Left ventricle myocardium inferior (tissue), 1 donor: Measurements from ENCODE around the gene ARHGAP9. TPM values are rescaled to one million over a fixed set of nuclear protein-coding genes. Genes with fewer than 3 reads are reported as not detected.

Experiments
- DNase-seq: peaks from one replicate; pipeline ENCODE4 v3.0.0-alpha.2; 2020
- H3K27ac ChIP-seq: fragments of 200-600 bp; replicated peaks from 2 replicates; pipeline ENCODE4 v1.8.0; 2021
- H3K27me3 ChIP-seq: fragments of 200-600 bp; 2 replicates; pipeline ENCODE4 v1.8.0; 2021; ENCODE audit warnings: low read depth
- H3K36me3 ChIP-seq: fragments of 200-600 bp; 2 replicates; pipeline ENCODE4 v1.8.0; 2021
- H3K4me1 ChIP-seq: fragments of 200-600 bp; 2 replicates; pipeline ENCODE4 v1.8.0; 2021
- H3K4me3 ChIP-seq: fragments of 200-600 bp; 2 replicates; pipeline ENCODE4 v1.8.0; 2021; ENCODE audit warnings: mild to moderate bottlenecking, moderate library complexity
- H3K9me3 ChIP-seq: fragments of 200-600 bp; replicated peaks from 2 replicates; pipeline ENCODE4 v1.8.0; 2021
- intact Hi-C: fragments of 100-400 bp; cut with micrococcal nuclease; formaldehyde crosslinking; loops from one replicate; pipeline ENCODE4 v1.11.0; 2022
- total RNA-seq: library from RNA; stranded (reverse); fragmentation: NEBNext Ultra II Directional; extraction: Animal tissue kit (Norgen Biotek cat#: 25700); gene quantifications from one replicate; pipeline ENCODE4 v1.2.1, GENCODE V29; 2021
- TF ChIP-seq, protein P1 (sequence below): fragments of 200-600 bp; IDR thresholded peaks from 2 replicates; pipeline ENCODE4 v1.8.0; 2021; ENCODE audit warnings: antibody characterized with exemption, mild to moderate bottlenecking, borderline replicate concordance
- donor health status: DM: no; HTN: yes; CAD: no; lungs with severe emphysema.

Gene ARHGAP9
- total RNA-seq, 1 donor from 2014 or later, result 4.2 TPM

DNA sequence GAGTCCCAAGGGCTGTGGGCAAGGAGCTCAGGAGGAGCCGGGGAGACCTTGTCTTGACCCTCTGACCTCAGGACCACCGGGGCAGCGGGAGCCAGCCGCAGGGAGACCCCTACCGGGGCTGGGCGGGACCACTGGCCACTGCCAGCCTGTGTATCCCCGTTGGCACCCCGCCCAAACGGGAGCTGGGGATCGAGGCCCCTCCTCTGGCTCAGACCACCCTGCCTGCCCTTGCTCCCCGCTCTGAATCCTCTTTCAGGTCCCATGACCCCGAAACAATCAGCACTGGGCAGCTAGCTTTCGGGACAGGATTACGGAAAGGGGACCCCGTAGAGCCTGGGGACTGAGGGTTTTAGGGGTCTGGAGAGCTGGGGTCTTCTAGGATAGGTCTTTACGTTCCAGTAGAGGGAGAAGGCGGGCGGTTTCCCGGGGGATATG lies 18.8 kb downstream of the ARHGAP9 start:
- no peak for DNase-seq
- no peaks in the 10 kb centered on the region for H3K36me3 ChIP-seq
- intact Hi-C loops, result no loop called here
- H3K27ac ChIP-seq, result peak overlapping the region; percentile 18
- peaks cover 26% of the 10 kb centered on the region for H3K27me3 ChIP-seq
- H3K9me3 ChIP-seq, result no peaks in the 10 kb centered on the region
- TF ChIP-seq, protein P1, sequence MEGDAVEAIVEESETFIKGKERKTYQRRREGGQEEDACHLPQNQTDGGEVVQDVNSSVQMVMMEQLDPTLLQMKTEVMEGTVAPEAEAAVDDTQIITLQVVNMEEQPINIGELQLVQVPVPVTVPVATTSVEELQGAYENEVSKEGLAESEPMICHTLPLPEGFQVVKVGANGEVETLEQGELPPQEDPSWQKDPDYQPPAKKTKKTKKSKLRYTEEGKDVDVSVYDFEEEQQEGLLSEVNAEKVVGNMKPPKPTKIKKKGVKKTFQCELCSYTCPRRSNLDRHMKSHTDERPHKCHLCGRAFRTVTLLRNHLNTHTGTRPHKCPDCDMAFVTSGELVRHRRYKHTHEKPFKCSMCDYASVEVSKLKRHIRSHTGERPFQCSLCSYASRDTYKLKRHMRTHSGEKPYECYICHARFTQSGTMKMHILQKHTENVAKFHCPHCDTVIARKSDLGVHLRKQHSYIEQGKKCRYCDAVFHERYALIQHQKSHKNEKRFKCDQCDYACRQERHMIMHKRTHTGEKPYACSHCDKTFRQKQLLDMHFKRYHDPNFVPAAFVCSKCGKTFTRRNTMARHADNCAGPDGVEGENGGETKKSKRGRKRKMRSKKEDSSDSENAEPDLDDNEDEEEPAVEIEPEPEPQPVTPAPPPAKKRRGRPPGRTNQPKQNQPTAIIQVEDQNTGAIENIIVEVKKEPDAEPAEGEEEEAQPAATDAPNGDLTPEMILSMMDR, result no peak
- peak overlapping the region; percentile 80 for H3K4me3 ChIP-seq
- H3K4me1 ChIP-seq, result peaks cover 44% of the 10 kb centered on the region

DNA sequence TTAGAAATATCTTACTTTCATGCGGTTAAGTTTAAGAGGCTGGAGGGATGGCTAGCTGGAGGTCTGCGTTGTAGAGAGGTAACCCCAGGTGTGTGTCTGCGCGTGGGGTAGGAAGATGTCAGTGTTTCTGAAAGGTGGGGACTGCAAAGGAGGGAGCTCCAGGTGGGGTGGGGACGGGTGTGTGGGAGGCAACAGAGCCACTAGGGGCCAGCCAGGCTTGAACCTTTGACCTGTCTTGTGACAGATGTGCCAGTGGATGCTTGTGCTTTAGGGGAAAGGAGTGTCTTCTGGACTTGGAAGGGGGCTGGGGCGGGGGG lies 19.2 kb downstream of the ARHGAP9 start:
- peaks cover 22% of the 10 kb centered on the region for H3K27me3 ChIP-seq
- no peak for DNase-seq
- H3K36me3 ChIP-seq, result no peaks in the 10 kb centered on the region
- intact Hi-C loops, result no loop called here
- peak overlapping the region; percentile 80 for H3K4me3 ChIP-seq
- H3K9me3 ChIP-seq, result no peaks in the 10 kb centered on the region
- H3K27ac ChIP-seq, result peak overlapping the region; percentile 88
- TF ChIP-seq, protein P1, result no peak
- peaks cover 44% of the 10 kb centered on the region for H3K4me1 ChIP-seq

DNA sequence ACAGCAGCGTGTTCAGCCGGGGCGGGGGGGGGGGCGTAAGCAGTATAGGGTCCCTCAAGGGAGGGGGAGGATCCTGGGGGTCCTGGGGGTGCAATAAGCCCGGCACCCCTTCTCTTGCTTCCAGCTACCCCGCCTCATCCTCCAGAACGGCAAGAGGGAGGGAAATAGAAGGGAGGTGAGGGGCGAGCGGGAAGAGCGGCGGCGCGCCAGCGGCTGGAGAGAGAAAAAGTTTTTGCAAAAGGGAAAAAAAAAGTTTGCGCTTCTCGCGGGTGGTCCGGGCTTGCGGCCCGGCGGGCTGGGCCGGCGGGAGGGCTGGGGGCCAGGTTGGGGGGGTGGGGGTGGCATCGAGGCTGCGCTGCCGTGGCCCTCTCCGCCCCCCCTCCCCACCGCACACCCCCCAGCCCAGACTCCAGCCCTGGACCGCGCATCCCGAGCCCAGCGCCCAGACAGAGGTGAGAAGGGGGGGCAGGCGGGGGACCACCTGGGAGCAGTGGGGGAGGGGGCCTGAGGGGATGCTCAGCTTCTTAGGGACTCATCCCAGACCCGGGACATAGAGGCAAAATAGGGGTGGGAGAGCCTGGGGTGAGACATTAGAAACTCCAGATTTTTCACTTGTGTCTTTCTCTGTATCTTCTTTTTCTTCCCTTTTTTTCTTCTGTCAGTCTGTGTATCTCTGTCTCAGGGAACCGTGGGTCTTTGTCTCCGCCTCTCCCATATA lies 19.8 kb downstream of the ARHGAP9 start, which contains the start of gene GLI1:
Gene GLI1 (plus strand): TSS at position 36 of the 718 bp plus-strand sequence. CDS start 3,907 bp downstream, outside the sequence.
- Histone ChIP-seq H3K27me3 (peaks cover 20% of the 10 kb centered on the region), H3K9me3 (no peaks in the 10 kb centered on the region), H3K4me1 (peaks cover 44% of the 10 kb centered on the region), H3K36me3 (no peaks in the 10 kb centered on the region), H3K4me3 (peak within 1 kb of the TSS; percentile 80), H3K27ac (peak within 1 kb of the TSS; percentile 88)
- TF ChIP-seq, protein P1, result no peak
- no peak for DNase-seq
- intact Hi-C loops, result loop anchor here (5.0 kb wide), 1 partner anchor 158 kb away; no protein-coding TSS in a partner anchor

DNA sequence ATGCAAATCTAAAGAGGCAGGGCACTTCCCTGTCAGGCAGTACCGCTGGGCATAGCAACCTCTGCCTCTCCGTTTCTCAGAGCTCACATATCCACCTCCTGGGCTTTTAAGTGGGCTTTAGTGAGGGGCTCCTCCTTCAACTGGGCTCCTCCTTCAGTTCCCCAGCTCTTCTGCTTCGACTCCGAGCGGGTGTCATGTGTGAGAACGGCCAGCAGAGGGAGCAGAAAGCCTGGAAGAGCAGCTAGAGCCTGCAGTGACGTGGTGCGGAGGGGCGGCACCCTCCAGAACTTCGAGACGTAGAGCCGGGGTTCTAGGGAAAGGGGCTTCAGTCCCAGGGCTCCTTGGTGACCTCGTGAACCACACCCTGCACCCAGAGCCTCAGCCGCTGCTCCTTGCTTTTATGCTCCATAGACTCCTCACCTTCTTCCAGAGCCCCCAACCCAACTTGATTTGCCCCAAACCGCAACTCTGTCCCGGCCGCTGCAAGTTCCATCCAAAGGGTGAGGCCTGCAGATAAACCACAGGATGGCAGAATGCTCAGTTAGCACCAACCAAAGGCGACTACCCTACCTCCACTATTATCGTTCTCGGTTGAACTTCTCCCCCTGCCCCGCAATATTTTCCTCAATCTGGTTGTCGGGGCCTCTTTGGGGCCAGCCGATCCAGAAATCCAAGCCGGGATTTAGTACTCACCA lies 20.5 kb downstream of the ARHGAP9 start:
- H3K27ac ChIP-seq, result peak overlapping the region; percentile 88
- peaks cover 20% of the 10 kb centered on the region for H3K27me3 ChIP-seq
- peak; percentile 93 for DNase-seq
- TF ChIP-seq, protein P1, result peak; percentile 97
- H3K36me3 ChIP-seq, result no peaks in the 10 kb centered on the region
- no peaks in the 10 kb centered on the region for H3K9me3 ChIP-seq
- peaks cover 44% of the 10 kb centered on the region for H3K4me1 ChIP-seq
- intact Hi-C loops, result loop anchor here (5.0 kb wide), 1 partner anchor 157 kb away; no protein-coding TSS in a partner anchor
- H3K4me3 ChIP-seq, result peak overlapping the region; percentile 80

DNA sequence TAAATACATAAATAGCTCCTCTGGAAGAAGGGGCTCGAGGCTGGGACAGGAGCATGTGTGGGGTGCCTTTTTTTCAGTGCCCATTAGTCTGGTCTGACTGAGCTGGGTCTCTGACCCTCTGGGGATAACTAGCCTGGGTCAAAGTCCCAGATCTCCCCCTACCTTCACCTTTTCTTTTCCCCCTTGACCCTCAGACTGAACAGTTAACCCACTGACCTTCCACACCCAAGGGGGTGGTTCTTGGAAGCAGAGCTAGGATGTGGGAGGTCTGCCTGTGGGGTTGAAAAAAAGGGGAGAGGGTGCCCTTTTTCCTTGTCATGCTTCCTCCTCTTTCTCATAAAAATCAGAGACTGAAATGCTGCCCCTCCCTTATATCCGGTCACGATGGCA lies 21.0 kb downstream of the ARHGAP9 start:
- peaks cover 16% of the 10 kb centered on the region for H3K27me3 ChIP-seq
- TF ChIP-seq, protein P1, result no peak
- H3K4me1 ChIP-seq, result peaks cover 44% of the 10 kb centered on the region
- no peaks in the 10 kb centered on the region for H3K9me3 ChIP-seq
- peak overlapping the region; percentile 88 for H3K27ac ChIP-seq
- H3K4me3 ChIP-seq, result peak overlapping the region; percentile 80
- intact Hi-C loops, result loop anchor here (5.0 kb wide), 1 partner anchor 156 kb away; no protein-coding TSS in a partner anchor
- no peaks in the 10 kb centered on the region for H3K36me3 ChIP-seq
- DNase-seq, result no peak
